Transverse colon (tissue), 4 donors: ENCODE data around the gene SMG9. TPM values are rescaled to one million over a fixed set of nuclear protein-coding genes. Genes with fewer than 3 reads are reported as not detected.

ENCODE experiments used
- DNase-seq: peaks from one replicate; pipeline ENCODE4 v3.0.0-alpha.2; 2019
- H3K27ac ChIP-seq, 4 donors: fragments of 200-600 bp; sonication (generic); 2 replicates each; pipeline ENCODE4 v1.5.1; 2016 to 2018; ENCODE audit warnings: inconsistent platforms in 4 of 4
- H3K27me3 ChIP-seq: fragments of 200-600 bp; sonication (generic); 2 replicates; pipeline ENCODE4 v1.5.1; 2017; ENCODE audit warnings: inconsistent platforms
- H3K36me3 ChIP-seq, 4 donors: fragments of 200-600 bp; sonication (generic); 2 replicates each; pipeline ENCODE4 v1.5.1; 2017 to 2019; ENCODE audit warnings: inconsistent platforms in 4 of 4
- H3K4me1 ChIP-seq, 4 donors: fragments of 200-600 bp; sonication (generic); 2 replicates each; pipeline ENCODE4 v1.5.1; 2017 to 2020; ENCODE audit warnings: inconsistent platforms in 4 of 4
- H3K4me3 ChIP-seq, 4 donors: fragments of 200-600 bp; sonication (generic); 1 replicate in 1 of 4; 2 replicates in 3 of 4; pipeline versions ENCODE4 v1.5.1 to v1.6.1; 2017 to 2019; ENCODE audit warnings: inconsistent platforms in 4 of 4
- H3K9me3 ChIP-seq, 2 donors: fragments of 200-600 bp; sonication (generic); 2 replicates each; pipeline ENCODE4 v1.5.1; 2017 to 2019; ENCODE audit warnings: inconsistent platforms in 2 of 2
- CTCF ChIP-seq, 5 experiments: fragments of 200-600 bp in 3 of 5; fragments of 450-650 bp in 2 of 5; sonication (generic) in 3 of 5; IDR thresholded peaks; 1 replicate in 2 of 5; 2 replicates in 3 of 5; pipeline ENCODE4 v1.5.1; 2016 to 2017; ENCODE audit warnings: antibody characterized with exemption in 5 of 5, inconsistent platforms in 3 of 5, mild to moderate bottlenecking in 2 of 5, moderate library complexity in 1 of 5
- EP300 ChIP-seq: sonication (generic); formaldehyde crosslinking; IDR thresholded peaks from one replicate; pipeline ENCODE4 v1.6.1; 2017; ENCODE audit warnings: antibody characterized with exemption, low read depth
- POLR2A ChIP-seq: fragments of 450-650 bp; IDR thresholded peaks from one replicate; pipeline ENCODE4 v1.6.1; 2016; ENCODE audit warnings: antibody characterized with exemption, mild to moderate bottlenecking, moderate library complexity
- POLR2AphosphoS5 ChIP-seq, 3 donors: sonication (generic); formaldehyde crosslinking; IDR thresholded peaks; one replicate each; pipeline ENCODE4 v1.6.1; 2016; ENCODE audit warnings: antibody characterized with exemption in 3 of 3
- WGBS, 2 donors: methylation state at CpG; one replicate each; pipeline ENCODE4 v1.1.5; 2018; ENCODE audit warnings: low coverage in 1 of 2; 5-methylcytosine and 5-hydroxymethylcytosine counted together
- in situ Hi-C, 4 donors: fragments of 200-750 bp; cut with MboI; loops; one replicate each; pipeline versions ENCODE4 v1.15.0 to v1.15.1; 2017; ENCODE audit warnings: low sequenced_read_pairs in 3 of 4, low pct_ligation_motif_present in 1 of 4, low pct_unique_long_range_greater_than_20kb in 1 of 4
- intact Hi-C: fragments of 100-400 bp; cut with DNase I; formaldehyde crosslinking; loops from one replicate; pipeline ENCODE4 v1.15.1; 2023; ENCODE audit warnings: low total_unique reads
- total RNA-seq, 4 donors: library from RNA; depleted of rRNA; stranded (reverse); fragments of >200 nt; gene quantifications; one replicate each; pipeline ENCODE4 v1.1.0, GENCODE V29; 2016

Gene SMG9
- total RNA-seq, 4 donors from 2014 or later, result 4.1 to 68.7 (median 13.8) TPM

- intact Hi-C loops (no loop called here), in situ Hi-C loops (no loop called here)
- no peaks in the 10 kb centered on the region for H3K36me3 ChIP-seq
- peaks cover 0 to 16% (median 0%) of the 10 kb centered on the region in 4 donors for H3K4me1 ChIP-seq
- H3K9me3 ChIP-seq, result peaks cover 11 to 13% of the 10 kb centered on the region in 2 donors
- DNase-seq, result no peak
- no peaks in the 10 kb centered on the region for H3K27me3 ChIP-seq
- no peak overlapping the region for H3K27ac ChIP-seq
- no peak overlapping the region for H3K4me3 ChIP-seq
- TF ChIP-seq POLR2A, result no peak
- no peak for TF ChIP-seq EP300
- TF ChIP-seq POLR2AphosphoS5 (IDR thresholded peaks at IDR 0.05), result no peak
- TF ChIP-seq CTCF (IDR thresholded peaks at IDR 0.05), result no peak
- 89 to 90% methylated on average over 2 to 3 of the region's 3 CpGs for WGBS, 2 donors
These were observed 63.9 kb downstream of the SMG9 start for GRCh38 chr19:43690890-43691289.

- Histone ChIP-seq H3K4me3 (no peak overlapping the region), H3K27me3 (no peaks in the 10 kb centered on the region), H3K4me1 (peaks cover 0 to 16% (median 0%) of the 10 kb centered on the region in 4 donors), H3K9me3 (peaks cover 11 to 13% of the 10 kb centered on the region in 2 donors), H3K36me3 (no peaks in the 10 kb centered on the region), H3K27ac (no peak overlapping the region)
- TF ChIP-seq POLR2AphosphoS5 (IDR thresholded peaks at IDR 0.05), result no peak
- no peak for TF ChIP-seq CTCF (IDR thresholded peaks at IDR 0.05)
- TF ChIP-seq POLR2A, result no peak
- no peak for TF ChIP-seq EP300
- in situ Hi-C loops (no loop called here), intact Hi-C loops (no loop called here)
- DNase-seq, result no peak
- 50 to 54% methylated on average over 1 to 3 of the region's 3 CpGs for WGBS, 2 donors
These were observed 64.3 kb downstream of the SMG9 start for GRCh38 chr19:43690444-43690843.

- intact Hi-C loops, result no loop called here
- TF ChIP-seq EP300, result no peak
- no peak for TF ChIP-seq POLR2A
- TF ChIP-seq POLR2AphosphoS5 (IDR thresholded peaks at IDR 0.05), result no peak
- no peak for TF ChIP-seq CTCF (IDR thresholded peaks at IDR 0.05)
- 78 to 100% methylated on average over 1 to 10 of the region's 10 CpGs for WGBS, 2 donors
- no peak overlapping the region for H3K27ac ChIP-seq
- H3K36me3 ChIP-seq, result no peaks in the 10 kb centered on the region
- in situ Hi-C loops, result no loop called here
- H3K9me3 ChIP-seq, result peaks cover 11 to 13% of the 10 kb centered on the region in 2 donors
- H3K27me3 ChIP-seq, result no peaks in the 10 kb centered on the region
- H3K4me3 ChIP-seq, result no peak overlapping the region
- peaks cover 0 to 2% (median 0%) of the 10 kb centered on the region in 4 donors for H3K4me1 ChIP-seq
- no peak for DNase-seq
These were observed 66.6 kb downstream of the SMG9 start for GRCh38 chr19:43688059-43688701.

DNA sequence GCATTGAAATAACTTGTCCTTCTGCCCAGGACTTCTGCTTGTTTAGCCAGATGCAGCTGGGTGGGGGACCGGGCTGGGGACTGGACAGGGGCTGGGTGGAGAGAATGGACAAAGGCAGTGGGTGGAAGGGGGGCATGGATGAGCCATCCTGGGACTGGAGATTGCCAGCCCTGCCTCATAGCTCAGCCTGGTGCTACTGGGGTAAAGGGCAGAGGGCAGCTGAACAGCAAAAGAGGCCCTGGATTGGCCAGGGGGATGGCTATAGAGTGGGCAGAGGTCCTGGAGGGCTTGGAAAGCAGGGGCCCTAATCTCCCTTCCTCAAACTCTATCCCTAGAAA is 67.1 kb downstream of the SMG9 start:
- no peak for DNase-seq
- peaks cover 0 to 2% (median 0%) of the 10 kb centered on the region in 4 donors for H3K4me1 ChIP-seq
- no peak overlapping the region for H3K4me3 ChIP-seq
- peaks cover 11 to 13% of the 10 kb centered on the region in 2 donors for H3K9me3 ChIP-seq
- no peak for TF ChIP-seq POLR2AphosphoS5 (IDR thresholded peaks at IDR 0.05)
- TF ChIP-seq POLR2A, result no peak
- H3K27me3 ChIP-seq, result no peaks in the 10 kb centered on the region
- intact Hi-C loops (no loop called here), in situ Hi-C loops (no loop called here)
- 58 to 60% methylated on average over 1 of the region's 1 CpG for WGBS, 2 donors
- no peaks in the 10 kb centered on the region for H3K36me3 ChIP-seq
- H3K27ac ChIP-seq, result no peak overlapping the region

GRCh38 chr19:43684326-43684725 is 70.4 kb downstream of the SMG9 start:
- in situ Hi-C loops, result no loop called here
- Histone ChIP-seq H3K36me3 (no peaks in the 10 kb centered on the region), H3K4me3 (no peak overlapping the region), H3K9me3 (no peaks in the 10 kb centered on the region), H3K27ac (no peak overlapping the region), H3K27me3 (no peaks in the 10 kb centered on the region), H3K4me1 (peaks cover 0 to 4% (median 2%) of the 10 kb centered on the region in 4 donors)
- 81% methylated on average over 1 of the region's 1 CpG; no CpG with 5 or more reads in 1 of the 2 donors for WGBS, 2 donors
- intact Hi-C loops, result no loop called here
- no peak for DNase-seq
- TF ChIP-seq CTCF (IDR thresholded peaks at IDR 0.05) (no peak), POLR2A (no peak), POLR2AphosphoS5 (IDR thresholded peaks at IDR 0.05) (no peak), EP300 (no peak)
